ENCODE data around the gene DRC3.

GRCh38 chr17:17947309-17947708 is 25.4 kb upstream of the DRC3 start:
- no peak for TF ChIP-seq EZH2 (IDR thresholded peaks at IDR 0.05; ENCODE audit: borderline replicate concordance, insufficient read depth, low read depth, low read length, poor library complexity, severe bottlenecking)
- TF ChIP-seq CTCF (IDR thresholded peaks at IDR 0.05) = no peak

Measured in B cell (primary cell).